HG03354 (cell line): ENCODE results near the gene NBEA.
A peak's percentile ranks its signal among the peaks of the same experiment; 100 is the strongest.

Experiments used
- ATAC-seq: cut with Tn5 transposase; IDR thresholded peaks from one replicate; pipeline ENCODE4 v1.9.1; 2021; ENCODE audit warnings: mild to moderate bottlenecking; ENCODE audit not compliant: unreplicated experiment, poor library complexity, severe bottlenecking

The NBEA gene

DNA sequence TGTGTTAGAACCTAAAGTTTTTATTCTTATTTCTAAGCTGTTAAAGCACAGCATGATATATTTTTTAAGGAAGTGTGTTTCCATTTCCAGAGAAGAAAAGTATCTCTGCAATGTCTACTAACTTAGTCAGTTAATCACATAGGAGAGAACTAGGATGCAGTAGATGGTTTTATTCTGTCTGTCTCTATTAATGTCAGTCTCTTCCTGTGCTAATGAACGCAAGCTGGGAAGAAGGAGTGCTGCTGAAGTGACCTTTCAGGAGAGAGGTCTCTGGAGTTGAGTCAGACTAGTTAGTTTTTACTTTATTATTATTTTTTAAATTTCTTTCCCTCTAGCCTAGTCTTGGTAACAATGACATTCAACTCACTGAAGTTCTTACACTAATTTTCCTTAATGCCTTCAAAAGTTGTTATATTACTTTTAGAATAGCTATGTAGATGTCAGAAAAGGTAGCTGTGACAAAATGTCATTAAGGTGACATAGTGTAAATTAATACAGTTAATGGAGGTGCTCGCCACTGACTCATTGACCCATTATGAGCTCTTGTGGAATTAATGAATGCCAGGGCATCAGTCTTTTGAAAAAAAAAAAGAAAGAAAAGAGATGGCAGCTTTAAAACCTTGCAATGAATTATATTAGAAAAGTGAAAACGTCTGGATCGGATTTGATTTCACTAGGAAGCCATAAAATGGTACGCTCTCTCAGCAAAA lies 654.4 kb downstream of the NBEA start:
- no peak for ATAC-seq

DNA sequence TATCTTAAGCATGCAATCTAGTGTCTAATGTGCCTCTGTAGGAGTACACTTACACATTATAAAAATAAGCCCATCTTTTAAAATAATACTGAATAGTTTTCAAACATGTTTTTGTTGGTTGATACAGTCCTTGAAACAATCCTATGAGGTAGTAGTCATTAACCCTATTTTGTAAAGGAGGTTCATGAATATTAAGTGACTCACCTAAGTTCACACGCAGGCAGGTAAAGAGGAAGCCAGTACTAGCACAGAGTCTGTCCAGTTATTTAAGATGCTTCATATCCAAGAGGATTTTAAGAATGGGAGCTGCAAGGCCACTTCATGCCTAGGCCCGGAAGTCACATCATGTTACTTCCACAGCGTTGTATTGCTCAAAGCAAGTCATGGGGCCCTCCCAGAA lies 655.4 kb downstream of the NBEA start:
- no peak for ATAC-seq

DNA sequence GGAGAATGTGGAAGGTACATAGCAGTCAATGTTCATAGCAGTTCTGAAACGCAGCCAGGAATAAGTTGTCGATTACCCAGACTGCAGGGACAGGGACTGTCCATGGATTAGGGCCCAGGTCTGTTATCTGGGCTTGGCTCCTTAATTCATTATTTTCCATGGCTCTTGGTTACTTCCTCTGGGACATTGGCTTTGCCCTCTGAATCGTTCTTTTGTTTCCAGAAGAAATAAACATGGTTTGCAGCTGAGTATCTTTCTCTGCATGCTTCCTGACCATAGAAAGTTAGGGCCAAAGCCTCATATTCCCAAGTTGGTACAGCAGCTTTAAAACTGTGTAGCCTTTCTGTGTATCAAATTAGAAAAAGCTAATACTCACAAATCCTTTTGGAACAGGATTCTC lies 656.2 kb downstream of the NBEA start:
- ATAC-seq, result no peak

DNA sequence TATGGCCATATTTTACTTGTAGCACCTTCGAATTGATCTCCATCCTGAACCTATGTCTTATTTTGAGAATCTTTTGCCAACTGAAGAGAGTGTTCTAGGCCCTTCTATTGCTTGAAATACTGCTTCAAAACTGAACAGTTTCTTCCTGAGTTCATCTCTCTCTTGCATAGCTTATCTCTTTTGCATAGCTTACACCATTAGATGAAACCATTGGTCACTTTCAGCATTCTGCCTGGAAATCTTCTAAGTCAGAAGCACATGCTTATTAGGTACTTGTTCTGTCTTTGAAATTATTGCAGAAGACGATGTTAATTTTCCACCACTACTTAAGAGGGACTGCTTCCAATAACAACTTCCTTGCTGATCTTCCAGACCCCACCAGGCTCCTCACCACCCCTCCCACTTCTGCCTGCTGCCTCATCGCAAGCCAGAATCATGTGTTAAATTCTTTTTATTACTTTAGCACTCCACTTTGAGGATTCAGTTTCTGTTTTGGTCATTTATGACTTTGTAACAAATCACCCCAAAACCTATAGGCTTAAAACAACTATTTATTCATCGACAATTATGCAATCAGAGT lies 656.8 kb downstream of the NBEA start:
- no peak for ATAC-seq

DNA sequence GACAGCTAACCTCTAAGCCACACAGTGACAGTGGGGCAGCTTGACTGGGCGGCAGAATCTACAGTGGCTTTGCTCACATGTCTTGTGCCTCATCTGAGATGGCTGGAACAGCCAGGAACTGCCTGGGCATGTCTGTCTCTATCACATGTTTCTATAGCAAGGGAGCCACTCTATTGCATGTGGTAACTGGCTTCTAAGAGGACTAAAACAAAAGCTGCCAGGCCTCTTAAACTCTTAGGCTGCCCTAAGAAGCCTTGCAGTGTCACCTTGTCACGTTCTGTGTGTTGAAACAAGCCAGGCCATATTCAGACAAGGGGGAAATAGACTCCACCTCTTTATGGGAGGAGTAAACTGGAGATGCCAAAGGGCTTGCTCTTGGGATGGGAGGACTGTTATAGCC lies 657.3 kb downstream of the NBEA start:
- ATAC-seq, result no peak

DNA sequence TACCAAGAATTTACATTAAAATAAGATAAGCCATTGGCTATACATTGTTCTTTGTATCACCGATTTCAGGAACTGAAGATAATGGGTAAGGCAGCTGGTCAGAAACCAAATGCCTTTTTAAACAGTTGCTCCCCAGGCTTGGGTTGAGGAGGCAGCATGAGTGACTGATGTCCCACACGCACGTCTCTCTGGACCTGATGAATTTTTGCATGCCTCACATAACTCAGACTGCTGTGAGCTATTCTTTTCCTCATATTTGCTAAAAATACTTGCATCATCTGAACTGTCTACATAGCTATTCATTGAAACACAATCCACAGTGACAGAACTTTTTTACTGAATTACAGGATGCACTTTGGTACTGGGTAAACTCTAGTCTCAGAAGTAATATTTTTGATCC lies 658.1 kb downstream of the NBEA start:
- ATAC-seq, result no peak

DNA sequence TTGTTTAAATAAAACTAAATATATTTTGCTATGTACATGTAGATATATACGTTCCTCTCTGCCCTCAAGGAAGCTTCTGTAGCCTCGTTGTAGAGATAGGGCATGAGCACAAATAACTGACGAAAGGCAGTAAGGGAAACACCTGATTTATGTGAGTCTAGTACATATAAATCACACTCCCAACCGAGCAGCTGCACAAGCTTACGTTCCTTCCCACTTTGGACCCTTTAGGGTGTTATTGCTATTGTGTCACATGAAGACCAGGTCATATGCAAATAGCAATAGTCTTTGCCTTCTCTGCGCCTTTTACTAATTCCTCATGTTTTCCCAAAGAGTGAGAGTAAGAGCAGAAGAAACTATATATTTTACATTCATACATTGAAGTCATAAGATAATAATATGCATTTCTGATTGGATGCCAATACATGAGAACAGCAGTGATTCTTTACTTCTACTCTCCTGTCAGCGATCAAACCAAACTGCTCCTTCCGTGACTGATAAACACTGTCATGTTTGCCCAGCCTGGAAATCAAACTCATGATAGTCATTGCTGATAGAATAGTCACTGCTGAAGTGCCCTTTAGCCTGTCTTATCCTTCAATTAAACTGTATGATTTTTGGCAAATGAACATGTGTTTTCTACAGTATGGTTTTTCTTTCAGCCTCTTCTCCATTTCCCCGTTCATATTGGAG lies 661.7 kb downstream of the NBEA start:
- no peak for ATAC-seq

DNA sequence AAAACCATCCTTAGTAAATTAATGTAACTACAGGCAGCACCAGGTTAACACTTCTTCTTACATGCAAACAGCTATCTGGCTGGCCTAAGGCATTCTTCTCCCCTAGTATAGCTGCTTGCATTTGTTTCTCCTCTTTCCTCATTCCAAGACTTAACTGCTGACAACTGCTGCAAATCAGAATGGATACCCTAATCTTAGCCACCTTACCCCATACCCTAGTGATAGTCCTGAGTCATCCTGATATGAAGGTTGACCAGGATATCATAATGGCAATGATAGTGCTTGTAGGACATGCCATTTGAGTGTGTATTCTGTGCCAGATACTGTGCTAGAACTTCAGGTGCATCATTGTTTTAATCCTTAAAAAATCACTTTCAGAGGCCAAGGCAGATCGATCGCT lies 672.6 kb downstream of the NBEA start:
- no peak for ATAC-seq

DNA sequence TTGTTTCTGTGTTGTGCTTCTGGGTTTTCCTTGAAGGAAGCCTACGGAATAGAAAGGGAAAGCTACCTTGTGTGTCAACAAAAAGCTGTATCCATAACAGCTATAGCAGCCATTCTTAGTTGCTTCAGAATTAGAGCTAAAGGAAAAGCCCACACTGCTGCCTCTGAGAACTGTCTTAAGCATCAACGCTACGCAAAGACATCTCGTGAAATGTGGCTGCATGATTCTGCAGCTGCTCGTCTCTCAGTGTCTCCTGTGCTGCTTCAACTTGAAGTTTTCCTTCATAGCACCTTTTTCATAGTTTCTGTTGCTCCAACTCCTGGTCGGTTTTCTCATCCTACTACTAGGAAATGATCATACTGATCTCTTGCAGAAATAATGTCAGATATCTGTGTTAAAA lies 675.4 kb downstream of the NBEA start:
- ATAC-seq, result no peak

DNA sequence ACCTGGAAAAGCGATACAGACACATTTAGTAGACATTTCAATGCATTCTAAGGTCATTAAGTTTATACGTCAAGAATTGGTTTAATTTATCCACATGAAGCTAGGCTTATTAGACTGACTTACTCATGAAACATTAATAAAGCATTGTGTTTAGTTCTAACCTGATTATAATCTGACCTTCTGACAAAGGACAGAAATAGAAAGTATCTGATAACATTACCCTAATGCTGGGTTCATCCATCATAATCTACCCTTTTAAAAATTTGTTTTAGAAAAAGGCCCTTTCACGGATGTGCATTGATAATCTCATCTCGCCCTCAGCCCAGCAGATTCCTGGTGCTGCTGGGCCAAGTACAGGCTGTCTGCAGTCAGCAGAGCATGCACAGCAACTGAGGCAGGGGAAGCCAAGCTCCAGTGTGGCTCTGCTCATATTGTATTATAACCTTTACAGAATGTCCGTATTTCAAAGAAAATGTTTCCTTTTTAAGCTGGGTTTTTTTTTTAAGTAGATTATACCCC lies 676.6 kb downstream of the NBEA start:
- ATAC-seq, result no peak

DNA sequence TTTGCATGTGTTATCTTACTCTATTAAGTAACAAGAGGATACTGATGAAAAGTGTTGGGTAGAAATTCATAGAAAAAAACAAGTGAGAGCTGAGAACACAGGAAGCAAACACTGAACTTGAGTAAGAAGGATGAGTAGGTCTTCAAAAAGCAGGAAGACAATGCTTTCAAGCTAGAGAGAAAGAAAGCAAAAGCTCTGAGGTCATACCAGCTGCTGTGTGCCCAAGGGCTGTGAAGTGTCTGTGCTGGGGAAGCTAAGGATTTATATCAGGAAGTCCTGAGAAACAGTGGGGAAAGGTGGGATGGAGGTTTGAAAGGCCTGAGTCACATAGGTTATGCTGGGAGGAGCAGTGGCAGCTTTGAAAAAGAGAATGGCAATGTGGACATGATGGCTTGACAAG lies 679.9 kb downstream of the NBEA start:
- ATAC-seq, result no peak

DNA sequence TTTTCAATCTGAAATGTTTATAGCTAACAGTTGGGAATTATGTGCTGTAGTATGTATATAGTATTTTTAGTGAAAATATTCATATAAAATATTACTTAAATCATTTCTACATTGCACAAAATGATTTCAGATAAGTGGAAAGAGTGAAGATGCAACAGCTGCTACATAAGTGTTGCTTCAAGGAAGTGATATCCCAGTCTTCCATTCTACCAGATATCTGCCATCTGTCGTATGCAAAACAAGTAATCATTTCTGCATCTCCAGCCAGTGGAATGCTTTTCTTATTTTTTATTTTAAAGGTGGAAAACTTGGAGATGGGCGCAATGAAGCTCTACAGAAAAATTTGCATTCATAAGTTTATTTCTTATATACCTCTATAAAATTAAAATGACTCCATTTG lies 687.0 kb downstream of the NBEA start:
- ATAC-seq, result no peak

DNA sequence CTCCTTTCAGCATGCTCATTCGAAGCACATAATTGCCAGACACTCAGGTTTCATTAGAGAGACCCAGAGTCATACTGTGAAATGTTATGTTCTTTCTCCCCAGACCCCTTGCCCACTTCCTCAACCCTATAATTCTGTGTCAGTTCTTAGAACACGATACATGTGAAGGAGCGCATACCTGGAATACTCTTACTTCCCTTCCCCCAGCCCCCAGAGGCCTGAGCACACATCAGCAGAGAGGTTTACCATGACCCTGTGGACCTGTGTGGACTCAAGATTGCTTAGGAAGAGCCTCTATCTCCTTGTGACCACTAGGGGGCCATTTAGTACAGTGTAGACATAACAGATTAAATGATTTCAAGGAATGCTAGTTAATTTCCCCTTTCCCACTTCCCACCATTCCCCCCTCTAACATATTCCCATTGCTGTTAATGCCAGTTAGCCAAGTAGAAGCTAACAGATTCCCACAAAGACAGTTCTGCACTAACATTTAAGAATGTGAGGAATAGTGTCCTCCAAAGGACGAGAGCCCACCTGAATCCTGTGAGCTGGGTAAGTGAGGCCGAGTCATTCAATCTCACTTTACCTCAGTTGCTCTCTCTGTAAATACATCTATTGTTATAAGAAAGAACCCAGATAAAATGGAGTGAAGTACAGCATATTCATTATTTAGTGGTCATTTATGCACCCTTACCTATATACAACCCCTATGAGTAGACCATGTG lies 688.6 kb downstream of the NBEA start:
- ATAC-seq, result peak; percentile 96

DNA sequence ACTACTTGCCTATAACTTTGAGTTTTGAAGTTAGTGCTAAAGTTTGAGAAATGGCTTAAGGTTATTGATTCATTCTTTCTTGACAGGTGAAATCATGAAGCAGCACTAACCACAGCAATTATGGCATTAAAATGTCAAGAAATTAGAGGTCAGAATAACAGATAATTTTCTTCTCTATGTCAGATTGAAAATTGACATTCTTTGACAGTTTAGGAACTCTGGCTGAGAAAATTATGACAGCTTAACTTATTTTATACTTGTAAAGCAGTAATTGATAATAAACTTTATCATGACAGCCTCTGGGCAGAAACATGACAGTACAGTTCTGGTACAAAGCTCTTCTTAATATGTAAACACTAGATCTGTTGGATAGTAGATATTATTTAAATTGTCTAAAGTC lies 689.6 kb downstream of the NBEA start:
- no peak for ATAC-seq

DNA sequence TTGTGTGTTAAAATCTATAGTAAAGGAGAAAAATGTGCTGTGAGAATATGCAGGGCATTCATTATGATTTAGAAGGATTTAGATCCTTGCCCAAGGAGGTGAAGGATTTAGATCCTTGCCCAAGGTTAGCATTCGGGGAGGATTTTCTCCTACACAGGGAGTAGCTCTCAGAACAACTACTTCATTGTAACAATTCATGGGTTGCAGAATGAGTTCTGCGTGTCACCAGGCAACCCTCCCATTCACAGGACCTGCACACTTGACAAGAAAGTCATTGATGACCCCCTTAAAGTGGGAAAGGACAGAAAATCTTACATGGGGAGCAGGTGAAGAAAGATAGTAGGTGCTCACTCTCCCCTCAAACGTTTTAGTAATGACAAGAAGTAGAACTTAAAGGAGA lies 701.6 kb downstream of the NBEA start:
- no peak for ATAC-seq

DNA sequence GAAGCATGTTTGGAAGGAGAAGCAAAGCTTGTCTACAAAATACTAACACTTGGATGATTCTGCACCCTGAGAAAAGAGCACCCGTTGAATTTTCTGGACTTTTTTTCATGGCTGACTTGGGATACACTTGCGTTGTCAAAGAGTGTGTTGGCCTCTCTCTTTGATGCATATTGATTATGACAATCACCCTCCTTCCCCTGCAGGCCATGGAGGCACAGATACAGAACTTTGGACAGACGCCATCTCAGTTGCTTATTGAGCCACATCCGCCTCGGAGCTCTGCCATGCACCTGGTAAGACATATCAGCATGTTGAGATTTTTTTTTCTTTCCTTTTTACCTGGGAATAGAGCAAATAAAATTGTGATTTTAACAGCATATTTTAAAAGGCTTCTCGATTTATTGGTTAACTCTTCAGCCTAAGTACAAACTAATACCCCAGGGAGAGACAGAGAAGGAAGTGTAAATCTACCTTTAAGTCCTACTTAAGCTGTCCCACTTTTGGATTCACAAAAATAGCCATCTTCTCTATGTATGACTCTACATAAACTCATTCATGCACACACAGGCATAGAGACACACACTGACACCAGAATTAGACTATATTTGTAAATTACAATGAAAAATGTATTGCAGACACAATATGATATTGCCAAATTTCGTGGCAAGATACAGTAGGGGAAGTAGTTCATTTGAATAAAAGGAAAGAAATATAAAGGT lies 704.1 kb downstream of the NBEA start:
- ATAC-seq, result no peak

DNA sequence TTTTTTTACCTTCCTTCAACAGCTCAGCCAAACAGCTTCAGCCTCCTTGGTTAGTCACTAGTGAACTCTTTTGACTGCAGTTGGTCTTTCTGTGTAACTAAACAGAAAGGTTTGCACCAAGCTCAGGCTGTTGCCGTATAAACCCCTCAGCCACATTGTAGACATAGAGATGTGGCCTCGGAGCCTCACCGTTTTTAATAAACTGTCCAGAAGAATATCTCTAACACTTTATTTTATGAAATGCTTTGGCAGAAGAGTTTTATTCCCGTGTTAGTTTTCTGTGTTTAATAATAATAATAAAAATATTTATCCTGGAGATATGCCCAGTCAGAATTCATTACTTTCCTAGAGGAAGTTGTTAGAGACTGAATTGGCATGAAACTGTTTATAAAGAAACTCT lies 706.1 kb downstream of the NBEA start:
- no peak for ATAC-seq

DNA sequence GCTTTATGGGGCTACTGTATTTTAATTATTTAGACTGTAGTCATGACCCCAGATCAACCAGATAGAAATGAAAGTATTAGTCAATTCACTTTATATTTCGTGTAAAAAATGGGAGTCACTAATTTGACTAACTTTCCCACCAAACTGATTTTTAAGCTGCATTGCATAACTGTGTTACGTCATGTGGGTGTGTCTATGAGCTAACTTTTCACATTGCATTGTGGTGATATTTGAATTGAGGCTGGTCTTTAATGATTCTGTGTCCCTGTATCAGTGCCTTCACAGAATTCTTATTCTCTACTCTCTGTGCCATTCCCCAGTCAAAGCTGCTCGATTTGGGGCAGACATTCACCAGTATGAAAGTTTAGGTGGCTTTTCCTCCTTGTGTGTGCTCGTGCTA lies 707.1 kb downstream of the NBEA start:
- no peak for ATAC-seq

DNA sequence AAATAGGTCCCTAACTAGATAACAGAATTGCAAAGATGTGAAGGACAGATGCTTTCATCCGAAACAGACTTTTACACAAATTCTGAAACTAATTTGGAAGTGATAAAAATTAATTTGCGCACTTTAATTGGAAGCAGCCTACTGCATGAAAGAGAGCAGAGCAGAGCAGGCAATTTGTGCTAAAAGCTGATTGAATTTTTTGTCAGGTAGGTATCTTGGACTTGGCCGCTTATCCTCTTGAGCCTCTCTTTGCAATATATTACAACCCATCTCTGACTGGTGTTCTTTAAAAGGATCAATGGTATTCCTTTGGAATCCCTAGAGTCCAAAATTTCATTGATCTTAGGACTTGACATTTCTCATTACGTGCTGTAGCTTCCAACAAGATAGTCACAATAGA lies 717.7 kb downstream of the NBEA start:
- ATAC-seq, result no peak

DNA sequence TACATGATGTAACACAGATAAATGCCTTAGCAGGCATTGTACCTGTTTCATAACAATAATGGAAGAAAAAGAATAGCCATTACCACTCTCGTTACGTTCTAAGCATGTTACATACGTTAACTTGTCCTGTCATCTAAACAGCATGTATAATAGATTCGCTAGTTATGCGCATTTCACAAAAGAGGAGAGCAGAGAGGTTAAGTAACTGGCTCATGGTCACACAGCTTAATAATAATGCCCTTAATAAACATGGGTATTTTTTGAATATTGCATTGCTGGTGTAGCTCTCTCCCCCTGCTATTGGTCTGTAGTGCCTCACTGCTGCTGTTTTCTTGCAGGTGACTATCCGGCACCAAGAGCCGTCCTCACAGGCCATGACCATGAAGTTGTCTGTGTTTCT lies 722.7 kb downstream of the NBEA start:
- no peak for ATAC-seq
